ENCODE measurements around the gene OSBPL5.

DNA sequence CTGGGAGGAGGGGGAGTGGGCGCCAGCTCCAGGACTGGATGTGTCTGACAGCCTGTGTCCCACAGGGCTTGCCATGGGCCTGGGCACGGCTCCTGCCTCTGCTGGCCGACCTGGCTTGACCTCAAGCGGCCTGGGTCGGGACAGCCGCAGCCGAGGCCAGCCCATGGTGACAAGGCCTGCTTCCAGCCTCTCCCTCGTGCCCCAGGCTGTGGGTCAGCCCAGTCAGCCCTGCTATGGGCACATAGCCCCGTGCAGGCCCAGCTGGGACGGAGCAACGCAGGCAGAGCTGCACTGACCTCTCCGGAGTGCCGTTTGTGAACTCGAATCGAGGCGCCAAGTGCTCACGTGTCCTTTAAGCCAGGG is 17.9 kb downstream of the OSBPL5 start:
- TF ChIP-seq CTCF (conservative IDR thresholded peaks at IDR 0.05) (no peak), EZH2 (IDR thresholded peaks at IDR 0.05; ENCODE audit: low read depth) (no peak)
